Retina (tissue), 1 donor: ENCODE data around the gene CBX6.
"Not testable (repeated sequence)": the region's sequence is repeated elsewhere in the genome, so short reads cannot be mapped to it uniquely, and the experiment has no call there.

ENCODE experiments used
- DNase-seq: peaks from one replicate; pipeline ENCODE4 v3.0.0-alpha.2; 2016

CBX6 gene

DNA sequence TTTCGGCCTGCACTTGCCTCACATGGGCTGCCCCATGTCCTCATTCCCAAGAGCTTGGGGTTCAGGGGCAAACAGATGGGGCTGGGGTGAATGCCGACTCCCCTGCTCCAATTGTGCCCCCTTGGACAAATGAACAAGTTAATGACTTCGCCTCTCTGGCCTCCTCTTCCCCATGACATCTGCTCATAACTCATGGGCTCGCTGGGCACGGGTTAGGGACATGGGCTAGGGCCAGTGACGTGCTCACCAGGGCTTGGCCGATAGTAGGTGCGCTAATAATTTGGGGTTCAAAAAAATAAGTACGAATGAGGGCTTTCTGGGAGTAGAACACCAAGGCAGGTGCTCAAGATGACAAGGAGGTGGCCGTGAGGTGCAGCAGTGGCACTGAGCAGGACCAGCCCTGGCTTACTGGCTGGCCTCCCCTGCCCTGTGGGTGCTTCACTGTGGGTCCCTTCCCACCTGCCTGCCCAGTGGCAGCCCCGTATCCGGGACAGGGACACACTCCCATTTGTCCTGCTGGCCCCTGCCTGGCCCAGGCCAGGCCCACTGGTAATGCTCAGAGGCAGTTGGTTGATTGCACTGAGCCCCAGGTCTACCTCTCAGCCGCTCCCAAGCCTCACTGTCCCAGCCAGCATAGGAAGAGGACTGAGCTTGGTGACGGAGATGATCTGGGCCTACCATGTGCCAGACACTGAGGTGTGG, 12.3 kb downstream of the CBX6 start:
- peak; percentile 28 for DNase-seq

- no peak for DNase-seq
Measured at GRCh38 chr22:38858492-38858891, 13.5 kb downstream of the CBX6 start.

DNA sequence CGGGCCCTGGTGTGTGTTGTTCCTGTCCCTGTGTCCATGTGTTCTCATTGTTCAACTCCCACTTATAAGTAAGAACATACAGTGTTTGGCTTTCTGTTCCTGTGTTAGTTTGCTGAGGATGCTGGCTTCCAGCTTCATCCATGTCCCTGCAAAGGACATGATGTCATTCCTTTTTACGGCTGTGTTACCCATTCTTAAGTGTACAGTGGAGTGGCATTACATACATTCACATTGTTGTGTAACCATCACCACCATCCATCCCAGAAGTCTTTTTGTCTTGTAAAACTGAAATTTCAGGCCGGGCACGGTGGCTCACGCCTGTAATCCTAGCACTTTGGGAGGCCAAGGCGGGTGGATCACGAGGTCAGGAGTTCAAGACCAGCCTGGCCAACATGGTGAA, 17.5 kb downstream of the CBX6 start:
- not testable (repeated sequence) for DNase-seq

GRCh38 chr22:38853883-38854282, 18.1 kb downstream of the CBX6 start:
- not testable (repeated sequence) for DNase-seq

DNA sequence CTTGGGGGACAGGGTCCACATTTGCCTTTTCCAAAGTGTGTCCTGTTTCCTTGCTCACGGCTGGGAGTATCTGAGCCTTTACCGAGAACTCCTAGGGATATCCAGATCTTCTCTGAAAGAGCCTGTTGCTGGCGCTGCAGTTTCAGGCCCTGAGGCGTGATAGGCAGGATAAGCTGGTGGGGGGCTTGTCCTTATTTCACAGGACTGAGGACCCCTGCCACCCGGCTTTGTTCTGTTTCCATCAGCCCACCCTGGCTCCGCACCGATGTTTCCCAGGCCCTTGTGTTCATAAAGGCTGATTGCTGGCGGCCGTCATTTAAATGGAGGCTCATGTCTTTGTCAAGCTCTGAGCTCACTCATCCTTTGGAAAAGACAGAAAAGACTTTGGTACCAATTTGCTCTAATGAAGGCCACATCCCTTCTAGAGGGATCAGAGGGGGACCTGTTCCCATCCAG, 18.8 kb downstream of the CBX6 start:
- peak; percentile 66 for DNase-seq

DNA sequence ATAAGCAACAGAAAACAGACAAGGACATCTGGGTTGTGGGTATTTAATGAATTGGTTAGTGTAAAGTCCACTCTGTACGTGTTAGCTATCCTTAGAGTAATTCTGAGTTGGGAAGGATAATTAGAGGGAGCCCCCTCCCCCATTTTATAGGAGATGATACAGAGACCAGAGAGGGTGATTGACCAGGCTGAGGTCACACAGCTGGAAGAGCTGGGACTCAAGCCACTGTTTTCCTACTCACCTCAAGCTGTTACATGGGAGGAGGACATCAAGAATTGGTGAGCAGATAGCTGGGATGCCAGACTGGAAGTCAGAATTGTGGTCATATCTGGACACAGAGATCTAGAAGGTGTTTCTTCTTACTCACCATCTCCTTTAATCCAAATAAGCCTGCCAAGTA, 19.5 kb downstream of the CBX6 start:
- no peak for DNase-seq

- no peak for DNase-seq
Measured at GRCh38 chr22:38850941-38851849, 20.8 kb downstream of the CBX6 start.

GRCh38 chr22:38850399-38850798, 21.6 kb downstream of the CBX6 start:
- DNase-seq, result no peak

DNA sequence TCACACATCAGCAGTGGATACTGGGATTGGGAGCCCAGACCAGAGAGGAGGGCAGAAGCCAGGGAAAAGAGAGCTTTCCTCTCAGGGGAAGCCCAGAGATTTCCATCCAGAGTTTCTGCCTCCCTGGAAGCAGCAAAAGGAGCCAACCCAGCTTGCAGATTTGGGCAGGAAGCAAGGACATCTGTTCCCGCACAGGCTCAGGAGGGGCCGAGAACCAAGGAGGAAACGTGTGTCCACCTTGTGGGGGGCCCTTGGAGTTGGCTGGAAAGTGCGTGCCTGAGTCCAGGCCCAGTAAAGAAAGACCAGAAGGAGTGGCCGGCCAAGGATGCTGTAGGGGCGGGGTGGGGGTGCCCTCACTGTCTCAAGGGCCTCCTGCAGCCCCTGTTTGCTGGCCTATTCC, 22.2 kb downstream of the CBX6 start:
- no peak for DNase-seq

- no peak for DNase-seq
Measured at GRCh38 chr22:38846412-38846811, 25.6 kb downstream of the CBX6 start.

DNA sequence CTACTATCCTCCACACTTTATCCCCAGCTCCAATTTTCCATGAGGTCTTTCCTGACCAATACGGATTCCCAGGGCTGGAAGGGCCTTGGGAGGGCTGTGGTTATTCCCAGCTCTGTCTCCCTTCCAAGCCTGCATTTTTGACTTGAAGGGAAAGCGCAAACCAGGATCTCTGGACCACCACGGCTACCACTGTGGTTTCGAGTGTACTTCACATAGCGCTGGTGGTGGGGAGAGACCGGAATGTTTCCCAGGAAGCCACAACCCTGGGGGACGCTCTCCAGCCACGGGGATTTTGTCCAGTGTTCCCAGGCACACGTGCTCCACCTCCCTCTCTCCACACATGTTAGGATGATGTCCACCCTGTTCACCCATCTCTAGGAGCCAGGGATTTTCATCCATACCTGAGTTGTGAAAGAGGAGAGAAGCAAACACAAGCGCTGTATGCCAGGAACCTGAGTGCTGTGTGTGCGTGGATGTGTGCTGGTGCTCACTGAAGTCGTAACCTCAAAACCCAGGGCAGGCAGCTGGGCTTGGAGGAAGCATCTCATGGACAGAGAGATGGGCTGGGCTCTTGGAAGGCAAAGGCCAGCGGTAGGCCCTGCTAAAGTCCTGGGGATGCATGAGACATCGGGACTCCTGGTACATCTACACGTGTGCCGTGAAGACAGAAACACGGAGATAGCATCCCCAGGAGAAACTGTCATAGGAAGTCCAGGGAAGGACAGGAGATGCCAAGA, 26.8 kb downstream of the CBX6 start:
- peak; percentile 11 for DNase-seq

DNA sequence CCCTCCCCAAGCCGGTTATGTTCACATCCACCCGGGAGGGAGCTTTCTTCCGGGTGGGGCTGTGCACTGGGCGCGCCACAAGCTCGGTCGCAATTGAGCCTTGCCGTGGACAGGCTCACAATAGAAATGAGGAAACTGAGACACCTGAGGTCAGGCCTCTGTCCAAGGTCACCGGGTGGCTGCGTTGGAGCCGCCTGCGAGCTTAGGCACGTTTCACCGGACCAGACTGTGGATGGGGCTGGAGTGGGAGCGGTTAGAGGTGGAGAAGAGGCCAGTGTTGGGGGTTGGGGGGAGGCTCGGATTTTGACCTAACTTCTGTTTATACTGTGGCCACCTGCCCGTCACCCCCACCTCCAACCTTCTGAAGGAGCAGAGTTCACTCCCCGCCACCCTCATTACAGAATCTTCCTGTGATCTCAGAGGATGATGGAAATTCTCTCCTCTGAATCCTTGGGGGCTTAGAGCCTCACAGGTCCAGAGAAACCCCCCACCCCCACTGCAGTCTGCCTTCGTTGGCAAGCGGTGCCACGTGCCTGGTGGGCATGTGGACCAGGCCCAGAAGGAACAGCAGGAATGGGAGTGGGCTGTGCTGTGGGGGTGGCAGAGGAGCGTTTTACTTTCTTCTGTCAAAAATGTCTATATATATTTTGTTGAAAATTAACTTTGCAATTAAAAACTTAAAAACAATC, 27.6 kb downstream of the CBX6 start:
- DNase-seq, result peak; percentile 5

DNA sequence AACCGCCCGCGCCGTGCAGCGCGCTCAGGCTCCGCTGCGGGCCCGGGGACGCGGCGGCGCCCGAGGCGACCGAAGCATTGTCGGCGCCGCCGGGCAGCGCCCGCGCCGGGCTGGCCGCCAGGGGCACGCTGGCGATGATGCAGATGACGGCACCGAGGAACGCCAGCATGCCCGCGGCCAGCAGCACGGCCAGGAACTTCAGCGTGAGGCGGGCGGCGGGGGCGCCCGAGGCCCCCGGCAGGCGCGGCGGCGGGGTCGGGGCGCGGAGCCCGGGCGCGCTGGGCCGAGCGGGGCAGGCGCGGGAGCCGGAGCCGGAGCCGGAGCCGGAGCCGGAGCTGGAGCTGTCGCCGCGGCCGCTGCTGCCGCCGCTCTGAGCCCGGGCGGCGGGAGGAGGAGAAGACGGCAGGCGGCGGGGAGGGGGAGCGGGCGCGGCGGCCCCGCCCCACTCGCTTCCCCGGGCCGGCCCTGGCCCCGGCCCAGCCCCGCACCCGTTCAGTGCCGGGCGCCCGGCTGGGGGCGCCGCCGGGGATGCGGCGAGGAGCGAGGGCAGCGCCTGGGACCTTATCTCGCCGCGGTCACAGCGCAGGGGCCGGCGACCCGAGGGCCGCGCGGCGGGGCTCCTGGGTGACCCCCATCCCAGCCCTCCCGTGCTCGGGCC, 28.2 kb downstream of the CBX6 start, which contains the start of gene NPTXR:
Gene NPTXR (minus strand): TSS at position 372 of the 658 bp plus-strand sequence.
- DNase-seq, result no peak

GRCh38 chr22:38843201-38843656, 28.8 kb downstream of the CBX6 start:
- DNase-seq, result peak; percentile 79

DNA sequence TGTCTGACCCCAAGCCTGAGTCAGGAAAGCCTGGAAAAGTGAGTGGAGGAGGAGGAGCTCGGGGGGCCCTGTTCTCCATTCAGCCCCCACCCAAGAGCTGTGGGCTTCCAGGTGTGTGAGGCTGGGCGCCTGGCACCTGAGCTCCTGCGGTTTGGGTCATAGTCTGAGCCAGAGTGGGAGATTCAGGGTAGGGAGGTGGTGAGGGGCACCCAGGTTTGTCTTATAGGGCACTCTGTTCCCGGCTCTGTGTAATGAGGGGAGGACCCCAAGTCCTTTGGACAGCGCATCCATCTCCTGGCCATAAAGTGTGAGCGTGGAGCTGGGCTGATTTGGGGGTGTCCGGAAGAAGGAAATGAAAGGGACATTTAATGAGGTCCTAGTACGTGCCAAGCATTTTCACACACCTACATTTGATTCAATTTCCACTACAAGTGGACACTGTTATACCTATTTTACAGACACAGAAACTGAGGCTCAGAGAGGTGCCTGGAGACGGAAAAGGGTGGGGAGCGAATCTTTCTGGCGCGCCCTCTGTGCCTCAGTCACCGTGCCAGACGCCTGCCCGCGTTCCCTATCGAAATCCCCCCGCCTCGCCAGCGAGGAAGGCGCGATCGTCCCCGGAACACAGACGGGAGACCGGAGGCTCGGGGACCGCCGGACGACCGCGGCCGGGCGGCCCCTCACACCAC, 29.4 kb downstream of the CBX6 start:
- DNase-seq, result no peak

- no peak for DNase-seq
Measured at GRCh38 chr22:38841635-38842034, 30.4 kb downstream of the CBX6 start.

- DNase-seq, result no peak
Measured at GRCh38 chr22:38841211-38841610, 30.8 kb downstream of the CBX6 start.

DNA sequence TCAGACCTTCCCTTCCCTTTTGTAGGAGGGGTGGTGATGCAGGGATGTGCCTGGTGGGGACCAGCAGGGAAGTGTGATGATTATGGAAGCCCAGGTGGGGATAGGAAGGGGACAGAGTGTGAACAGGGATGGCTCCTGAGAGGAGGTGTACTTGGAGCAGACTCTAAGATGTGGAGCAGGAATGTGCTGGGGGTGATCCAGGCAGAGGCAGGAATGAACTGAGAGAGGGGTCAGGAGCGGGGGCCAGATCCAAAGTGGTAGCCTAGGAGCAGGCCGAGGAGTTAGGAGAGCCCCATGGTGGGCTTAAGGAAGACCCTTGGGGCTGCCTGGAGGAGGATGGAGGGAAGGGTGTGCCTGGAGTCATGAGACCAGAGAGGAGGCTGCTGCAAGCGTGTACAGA, 31.9 kb downstream of the CBX6 start:
- no peak for DNase-seq

DNA sequence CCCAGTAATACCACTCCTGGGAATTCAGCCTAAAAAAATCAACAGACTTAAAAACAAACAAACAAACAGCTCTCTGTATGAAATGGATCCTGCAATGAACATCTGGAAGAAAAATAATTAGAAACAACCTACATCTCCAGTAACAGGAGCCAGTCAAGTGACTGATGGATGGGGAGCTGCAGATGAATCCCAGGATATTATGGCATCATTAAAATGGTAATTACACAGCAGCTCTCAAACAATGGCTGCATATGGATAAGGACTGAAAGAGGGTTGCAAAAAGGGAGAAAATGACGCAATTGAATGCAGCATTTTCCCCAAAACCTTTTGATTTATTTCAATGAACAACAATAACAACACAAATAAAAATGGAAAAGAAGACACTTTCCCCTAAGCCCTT, 32.3 kb downstream of the CBX6 start:
- no peak for DNase-seq

DNA sequence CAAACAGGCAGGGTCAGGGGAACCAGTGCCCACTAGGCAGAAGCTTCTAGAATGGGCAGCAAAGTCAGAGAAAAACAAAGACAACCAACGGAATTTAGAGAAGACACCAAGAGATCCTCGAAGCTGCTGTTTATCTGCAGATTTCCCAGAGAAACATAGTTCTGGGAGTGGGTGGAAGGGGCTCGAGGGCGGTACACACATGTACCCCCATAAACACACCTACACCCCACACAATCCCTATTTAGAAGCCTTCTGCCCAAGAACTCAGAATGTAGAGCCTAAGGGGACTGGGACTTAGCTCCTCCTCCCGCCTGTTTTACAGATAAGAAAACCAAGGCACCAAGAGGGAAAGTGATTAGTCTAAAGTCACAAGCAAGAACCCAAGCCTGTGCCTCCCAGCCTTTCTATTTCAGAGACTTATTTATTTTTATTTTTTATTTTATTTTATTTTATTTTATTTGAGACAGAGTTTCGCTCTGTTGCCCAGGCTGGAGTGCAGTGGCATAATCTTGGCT, 34.5 kb downstream of the CBX6 start:
- DNase-seq, result no peak

GRCh38 chr22:38835888-38836301, 36.1 kb downstream of the CBX6 start:
- no peak for DNase-seq
